Activated T-cell treated with anti-CD3 and anti-CD28 coated beads, Interleukin-2, amount 50 U/mL, for 48 hours (primary cell): ENCODE measurements around the gene ACER3.
"Not testable (repeated sequence)": the region's sequence is repeated elsewhere in the genome, so short reads cannot be mapped to it uniquely, and the experiment has no call there.

Experiments
- DNase-seq, 2 experiments: peaks; one replicate each; pipeline ENCODE4 v3.0.0-alpha.2; 2020

Gene ACER3

GRCh38 chr11:77042111-77042726 lies 181.5 kb downstream of the ACER3 start:
- no peak for DNase-seq

DNA sequence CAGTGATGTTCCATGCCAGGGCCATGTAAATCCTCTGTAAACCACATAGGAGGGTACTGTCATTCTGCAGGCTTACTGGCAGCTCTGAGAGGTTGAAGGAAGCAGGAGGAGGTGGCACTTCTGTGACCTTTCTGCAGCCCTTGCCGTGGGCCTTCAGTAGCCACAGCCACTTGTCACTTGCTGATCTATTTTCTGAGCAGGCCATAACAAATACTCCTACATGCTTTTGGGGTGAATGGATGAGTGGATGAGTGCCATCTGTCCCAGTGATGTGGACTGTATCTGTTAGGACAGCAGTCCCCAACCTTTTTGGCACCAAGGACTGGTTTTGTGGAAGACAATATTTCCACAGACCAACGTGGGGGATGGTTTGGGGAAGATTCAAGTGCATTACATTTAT lies 183.6 kb downstream of the ACER3 start:
- DNase-seq: no peak

DNA sequence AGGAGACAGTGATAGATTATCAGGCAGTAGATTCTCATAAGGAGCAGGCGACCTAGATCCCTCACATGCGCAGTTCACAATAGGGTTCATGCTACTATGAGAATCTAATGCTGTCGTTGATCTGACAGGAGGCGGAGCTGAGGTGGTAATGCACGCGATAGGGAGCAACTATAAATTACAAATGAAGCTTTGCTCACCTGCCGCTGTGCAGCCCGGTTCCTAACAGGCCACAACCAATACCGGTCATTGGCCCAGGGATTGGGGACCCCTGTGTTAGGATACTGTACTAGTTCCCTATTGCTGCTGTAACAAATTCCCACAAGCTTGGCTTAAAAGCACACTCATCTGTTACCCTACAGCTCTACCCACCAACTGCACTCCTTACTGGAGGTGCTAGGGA lies 184.2 kb downstream of the ACER3 start:
- DNase-seq: no peak

DNA sequence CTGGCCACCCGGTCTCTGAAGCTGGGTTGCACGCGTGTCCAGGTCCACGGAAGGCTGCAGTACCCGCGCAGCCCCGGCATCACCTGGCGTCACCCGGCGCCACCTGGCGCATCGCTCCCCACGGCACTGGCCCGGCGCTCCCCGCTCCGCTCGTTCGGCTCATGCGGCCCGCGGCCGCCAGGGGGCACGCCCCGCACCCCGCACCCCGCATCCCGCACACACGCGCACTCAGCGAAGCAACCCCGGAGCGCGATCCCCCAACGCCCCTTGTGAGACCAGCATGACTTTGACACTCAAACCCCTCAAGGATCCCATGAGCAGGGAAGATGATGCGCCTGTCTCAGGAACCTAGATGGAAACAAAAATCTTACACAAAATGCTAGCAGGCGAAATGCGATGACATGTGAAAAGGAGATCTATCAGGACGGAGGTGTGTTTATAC lies 185.4 kb downstream of the ACER3 start:
- peak; percentile 73 to 82 for DNase-seq

- DNase-seq: peak; percentile 59 to 71
Observed at GRCh38 chr11:77047007-77047927, 186.5 kb downstream of the ACER3 start.

DNA sequence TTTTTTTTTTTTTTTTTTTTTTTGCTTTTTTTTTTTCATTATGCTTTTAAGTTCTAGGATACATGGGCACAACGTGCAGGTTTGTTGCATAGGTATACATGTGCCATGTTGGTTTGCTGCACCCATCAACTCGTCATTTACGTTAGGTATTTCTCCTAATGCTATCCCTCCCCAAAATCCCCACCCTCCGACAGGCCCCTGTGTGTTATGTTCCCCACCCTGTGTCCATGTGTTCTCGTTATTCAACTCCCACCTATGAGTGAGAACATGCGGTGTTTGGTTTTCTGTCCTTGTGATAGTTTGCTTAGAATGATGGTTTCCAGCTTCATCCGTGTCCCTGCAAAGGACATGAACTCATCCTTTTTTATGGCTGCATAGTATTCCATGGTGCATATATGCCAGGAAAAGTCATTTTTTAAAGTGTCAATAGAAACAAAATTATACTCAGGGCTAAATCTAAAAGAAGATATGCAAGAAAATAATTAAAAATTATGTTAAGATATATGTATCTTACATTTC lies 187.3 kb downstream of the ACER3 start:
- DNase-seq: not testable (repeated sequence)

DNA sequence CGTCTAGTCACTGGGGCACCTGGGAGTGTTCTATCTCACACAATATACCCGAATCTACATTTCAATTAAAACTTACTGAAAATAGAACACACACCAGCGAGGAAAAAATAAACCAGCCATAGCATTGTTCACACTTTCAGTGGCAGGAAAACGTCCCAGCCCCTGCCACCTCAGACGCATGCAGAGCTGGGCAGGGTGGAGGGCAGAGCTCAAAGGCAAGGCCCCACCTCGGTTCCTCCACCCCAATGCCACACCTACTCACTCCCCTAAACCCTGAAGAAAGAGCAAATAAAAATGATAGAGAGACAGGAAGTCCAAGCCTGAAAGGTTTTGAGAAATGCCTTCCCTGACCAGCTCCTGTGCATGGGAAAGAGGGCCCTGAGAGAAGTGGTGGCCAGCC lies 188.3 kb downstream of the ACER3 start:
- no peak for DNase-seq

DNA sequence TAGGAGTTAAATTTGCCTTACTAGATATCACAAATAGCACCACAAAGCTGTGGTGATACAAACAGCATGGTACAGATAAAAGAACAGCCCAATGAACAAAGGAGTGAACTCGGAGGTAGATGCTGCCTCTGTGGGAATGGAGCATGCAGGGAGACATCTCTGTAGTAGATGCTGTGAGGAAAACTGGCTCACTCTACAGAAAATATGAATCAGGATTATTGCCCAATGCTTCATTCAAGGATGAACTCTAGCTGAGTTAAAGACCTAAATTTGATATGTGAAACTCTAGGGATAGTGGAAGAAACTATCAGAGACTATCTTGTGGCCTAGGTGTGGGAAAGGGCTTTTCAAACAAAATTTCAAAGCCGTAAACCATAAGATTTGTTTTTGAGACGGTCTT lies 190.8 kb downstream of the ACER3 start:
- no peak for DNase-seq

- DNase-seq: no peak
Observed at GRCh38 chr11:77052518-77052917, 191.8 kb downstream of the ACER3 start.

DNA sequence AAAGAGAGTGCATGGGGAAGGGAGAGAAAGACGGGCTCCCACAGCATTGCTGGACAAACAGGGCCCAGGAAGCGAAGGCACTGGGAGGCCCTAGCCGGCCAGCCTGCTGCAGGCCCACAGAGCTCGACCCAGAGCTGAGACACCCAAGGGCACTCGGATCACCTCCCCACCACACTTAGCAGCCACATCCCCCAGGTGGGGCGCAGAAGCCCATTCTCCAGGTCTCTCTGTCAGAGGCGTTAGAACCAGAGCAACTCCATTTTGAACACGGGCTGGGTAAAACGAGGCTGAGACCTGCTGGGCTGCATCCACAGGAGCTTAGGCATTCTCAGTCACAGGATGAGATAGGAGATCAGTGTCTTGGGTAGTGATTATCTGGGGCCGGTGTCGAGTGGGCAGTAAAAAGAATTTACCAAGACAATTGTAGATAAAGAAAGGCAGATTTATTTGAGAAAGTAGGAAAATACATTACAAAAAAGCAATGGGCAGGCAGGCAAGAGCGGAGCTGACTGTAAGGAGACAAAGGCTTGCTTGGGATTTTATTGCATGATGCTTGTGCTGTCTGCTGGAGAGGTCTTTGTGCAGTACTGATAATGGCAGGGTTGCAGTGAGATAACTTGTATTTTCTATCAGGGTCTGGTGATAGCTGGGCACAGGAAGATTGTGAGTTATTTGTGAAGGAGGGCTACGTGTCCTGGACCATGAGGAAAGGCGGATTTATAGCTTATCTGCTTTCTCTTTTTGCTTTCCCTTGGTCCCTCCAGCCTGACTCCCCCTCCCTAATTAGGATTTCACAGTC lies 192.7 kb downstream of the ACER3 start:
- DNase-seq: no peak

DNA sequence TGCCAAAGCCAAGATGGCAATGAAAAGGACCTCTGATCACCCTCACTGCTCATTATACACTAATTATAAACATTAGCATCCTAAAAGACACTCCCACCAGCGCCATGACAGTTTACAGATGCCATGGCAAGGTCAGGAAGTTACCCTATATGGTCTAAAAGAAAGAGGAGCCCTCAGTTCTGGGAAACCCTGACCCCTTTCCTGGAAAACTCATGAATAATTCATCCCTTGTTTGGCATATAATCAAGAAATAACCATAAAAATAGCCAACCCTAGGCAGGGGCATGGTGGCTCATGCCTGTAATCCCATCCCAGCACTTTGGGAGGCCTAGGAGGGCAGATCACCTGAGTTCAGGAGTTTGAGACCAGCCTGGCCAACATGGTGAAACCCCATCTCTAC lies 193.4 kb downstream of the ACER3 start:
- no peak for DNase-seq

- DNase-seq: no peak
Observed at GRCh38 chr11:77055101-77055561, 194.4 kb downstream of the ACER3 start.

- DNase-seq: no peak
Observed at GRCh38 chr11:77055913-77056312, 195.2 kb downstream of the ACER3 start.

DNA sequence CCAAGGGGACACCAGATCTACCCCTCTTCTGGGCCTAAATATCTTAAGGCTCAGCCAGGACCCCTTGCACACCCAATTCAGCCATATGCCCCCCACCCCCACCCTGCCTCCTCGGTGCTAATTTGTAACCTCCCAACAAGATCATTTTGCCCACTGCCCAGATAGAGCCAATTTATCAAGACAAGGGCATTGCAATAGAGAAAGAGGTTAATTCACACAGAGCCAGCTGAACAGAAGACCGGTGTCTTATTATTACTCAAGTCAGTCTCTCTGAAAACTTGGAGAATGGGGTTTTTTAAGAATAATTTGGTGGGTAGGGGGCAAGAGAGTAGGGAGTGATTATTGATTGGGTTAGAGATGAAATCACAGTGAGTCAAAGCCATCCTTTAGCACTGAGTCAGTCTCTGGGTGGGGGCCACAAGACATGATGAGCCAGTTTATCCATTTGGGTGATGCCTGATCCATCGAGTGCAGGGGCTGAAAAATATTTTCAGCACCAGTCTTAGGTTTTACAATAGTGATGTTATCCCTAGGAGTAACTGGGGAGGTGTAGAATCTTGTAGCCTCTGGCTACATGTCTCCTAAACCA lies 196.2 kb downstream of the ACER3 start:
- no peak for DNase-seq

GRCh38 chr11:77057938-77058474 lies 197.3 kb downstream of the ACER3 start:
- no peak for DNase-seq

GRCh38 chr11:77058900-77059299 lies 198.2 kb downstream of the ACER3 start:
- DNase-seq: no peak

- no peak for DNase-seq
Observed at GRCh38 chr11:77059806-77060205, 199.1 kb downstream of the ACER3 start.

DNA sequence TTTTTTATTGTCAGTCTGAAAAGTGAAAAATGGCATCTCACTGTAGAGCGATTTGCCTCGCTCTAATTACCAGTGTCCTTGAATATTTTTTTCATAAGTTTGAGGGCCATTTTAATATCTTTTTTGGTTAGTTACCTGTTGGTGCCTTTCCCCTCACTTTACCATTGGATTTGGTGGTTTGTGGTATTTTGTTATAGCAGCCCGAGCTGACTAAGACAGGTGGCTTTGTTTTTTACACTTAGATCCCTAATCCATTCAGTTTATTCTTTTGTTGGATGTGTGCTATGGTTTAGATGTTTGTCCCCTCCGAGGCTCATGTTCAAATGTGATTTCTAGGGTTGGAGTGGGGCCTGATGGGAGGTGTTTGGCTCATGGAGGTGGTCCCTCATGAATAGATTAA lies 199.5 kb downstream of the ACER3 start:
- DNase-seq: no peak

- DNase-seq: not testable (repeated sequence)
Observed at GRCh38 chr11:77061258-77061657, 200.5 kb downstream of the ACER3 start.

DNA sequence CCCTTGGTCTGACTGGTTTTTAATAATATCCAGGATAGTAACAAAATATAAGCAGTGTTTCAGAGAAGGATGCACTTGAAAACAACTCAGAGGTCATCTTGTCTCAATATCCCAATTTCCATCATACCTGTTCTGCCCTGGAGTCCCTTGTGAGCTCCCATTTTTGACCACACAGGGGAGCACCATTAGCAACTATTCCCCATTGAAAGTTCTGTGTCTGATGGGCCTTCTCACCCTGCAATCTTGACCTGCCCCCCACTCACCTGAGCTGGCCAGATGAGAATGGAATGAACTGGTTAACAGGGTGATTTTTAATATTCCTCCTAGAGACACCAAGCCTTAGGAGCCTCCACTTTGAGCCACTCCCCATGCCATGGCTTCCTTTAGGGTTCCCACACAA lies 202.2 kb downstream of the ACER3 start:
- no peak for DNase-seq

- no peak for DNase-seq
Observed at GRCh38 chr11:77063407-77063806, 202.7 kb downstream of the ACER3 start.

- DNase-seq: no peak
Observed at GRCh38 chr11:77063861-77064260, 203.1 kb downstream of the ACER3 start.
